ENCODE measurements around the gene FAM234B.
"Not testable (repeated sequence)": the region's sequence is repeated elsewhere in the genome, so short reads cannot be mapped to it uniquely, and the experiment has no call there.

Gene FAM234B

GRCh38 chr12:13023811-13024530 lies 20.2 kb upstream of the FAM234B start:
- DNase-seq (ENCODE audit: low read depth in 2 of 2): no peak

GRCh38 chr12:13024531-13024916 lies 19.7 kb upstream of the FAM234B start:
- DNase-seq (ENCODE audit: low read depth in 2 of 2): no peak

- no peak for DNase-seq (ENCODE audit: low read depth in 2 of 2)
Observed at GRCh38 chr12:13026286-13026685, 17.9 kb upstream of the FAM234B start.

GRCh38 chr12:13027032-13027431 lies 17.1 kb upstream of the FAM234B start:
- no peak for DNase-seq (ENCODE audit: low read depth in 2 of 2)

- no peak for DNase-seq (ENCODE audit: low read depth in 2 of 2)
Observed at GRCh38 chr12:13027508-13027907, 16.7 kb upstream of the FAM234B start.

- no peak for DNase-seq (ENCODE audit: low read depth in 2 of 2)
Observed at GRCh38 chr12:13028825-13029570, 15.2 kb upstream of the FAM234B start.

GRCh38 chr12:13030541-13031291 lies 13.5 kb upstream of the FAM234B start:
- no peak for DNase-seq (ENCODE audit: low read depth in 2 of 2)

- DNase-seq (ENCODE audit: low read depth in 2 of 2): no peak
Observed at GRCh38 chr12:13032164-13032563, 12.0 kb upstream of the FAM234B start.

- no peak for DNase-seq (ENCODE audit: low read depth in 2 of 2)
Observed at GRCh38 chr12:13033476-13033875, 10.7 kb upstream of the FAM234B start.

- not testable (repeated sequence) for DNase-seq (ENCODE audit: low read depth in 2 of 2)
Observed at GRCh38 chr12:13035335-13035734, 8.8 kb upstream of the FAM234B start.

- no peak for DNase-seq (ENCODE audit: low read depth in 2 of 2)
Observed at GRCh38 chr12:13036881-13037280, 7.3 kb upstream of the FAM234B start.

GRCh38 chr12:13038491-13039161 lies 5.6 kb upstream of the FAM234B start:
- DNase-seq (ENCODE audit: low read depth in 2 of 2): no peak

- DNase-seq (ENCODE audit: low read depth in 2 of 2): no peak
Observed at GRCh38 chr12:13039328-13039956, 4.7 kb upstream of the FAM234B start.

GRCh38 chr12:13041224-13041623 lies 3.0 kb upstream of the FAM234B start:
- DNase-seq (ENCODE audit: low read depth in 2 of 2): no peak

- no peak for DNase-seq (ENCODE audit: low read depth in 2 of 2)
Observed at GRCh38 chr12:13042666-13043230, 1.4 kb upstream of the FAM234B start.

- DNase-seq (ENCODE audit: low read depth in 2 of 2): no peak
Observed at GRCh38 chr12:13044906-13045299, 722 bp downstream of the FAM234B start.

GRCh38 chr12:13045816-13046215 lies 1.6 kb downstream of the FAM234B start:
- no peak for DNase-seq (ENCODE audit: low read depth in 2 of 2)

GRCh38 chr12:13046964-13047363 lies 2.8 kb downstream of the FAM234B start:
- no peak for DNase-seq (ENCODE audit: low read depth in 2 of 2)

GRCh38 chr12:13049816-13050215 lies 5.6 kb downstream of the FAM234B start:
- DNase-seq (ENCODE audit: low read depth in 2 of 2): no peak

GRCh38 chr12:13052421-13052820 lies 8.2 kb downstream of the FAM234B start:
- DNase-seq (ENCODE audit: low read depth in 2 of 2): no peak

GRCh38 chr12:13053617-13054016 lies 9.4 kb downstream of the FAM234B start:
- DNase-seq (ENCODE audit: low read depth in 2 of 2): not testable (repeated sequence)

Data from stimulated activated CD8-positive, alpha-beta memory T cell treated with anti-CD3 and anti-CD28 coated beads, Interleukin-2, amount 100 ng/mL, for 1 hour (primary cell).